IPS DF 4.7 (cell line): ENCODE data around the gene ADCY9.

Source experiments
- DNase-seq: peaks from one replicate; pipeline ENCODE4 v3.0.0-alpha.2; 2013; ENCODE audit warnings: low spot score; ENCODE audit errors: extremely low read depth

ADCY9 gene

GRCh38 chr16:4004206-4004605 lies 112.0 kb downstream of the ADCY9 start:
- DNase-seq = no peak

DNA sequence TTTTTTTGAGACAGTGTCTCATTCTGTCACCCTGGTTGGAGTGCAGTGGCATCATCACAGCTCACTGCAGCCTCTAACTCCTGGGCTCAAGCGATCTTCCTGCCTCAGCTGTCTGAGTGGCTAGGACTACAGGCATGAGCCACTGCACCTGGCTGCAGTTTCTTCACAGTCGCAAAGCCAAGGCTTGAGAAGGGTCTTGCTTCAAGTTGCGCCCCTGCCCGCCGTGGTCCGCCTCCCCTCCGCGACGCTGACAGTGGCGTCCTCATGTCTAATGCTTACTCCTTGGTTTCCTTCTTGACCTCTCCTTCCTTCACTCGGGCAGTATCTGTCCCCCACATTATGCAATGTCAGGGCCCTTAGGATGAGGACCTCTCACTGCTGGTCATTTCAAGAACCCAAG lies 112.7 kb downstream of the ADCY9 start:
- DNase-seq = no peak

DNA sequence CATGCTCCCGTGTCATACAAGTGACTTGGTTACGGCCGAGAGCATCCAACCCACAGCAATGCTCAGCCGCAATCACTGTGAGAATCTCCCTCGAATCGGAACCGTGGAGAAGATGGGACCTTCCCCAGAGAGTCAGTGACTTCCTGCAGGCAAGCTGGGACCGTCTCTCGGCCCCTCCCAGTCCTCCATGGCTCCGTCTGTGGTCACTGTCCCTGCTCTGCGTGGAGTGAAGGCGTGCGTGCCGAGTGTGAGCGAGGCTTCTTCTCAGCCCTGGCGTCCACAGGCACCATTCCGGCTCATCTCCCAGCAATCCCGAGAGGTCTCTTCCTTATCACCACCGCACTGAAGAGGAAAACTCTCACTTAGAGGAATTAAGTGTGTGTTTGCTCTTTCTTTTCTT lies 113.1 kb downstream of the ADCY9 start:
- DNase-seq = no peak

- DNase-seq = no peak
These were observed 114.1 kb downstream of the ADCY9 start for GRCh38 chr16:4002121-4002520.

GRCh38 chr16:3999479-4000325 lies 116.5 kb downstream of the ADCY9 start:
- DNase-seq = no peak

DNA sequence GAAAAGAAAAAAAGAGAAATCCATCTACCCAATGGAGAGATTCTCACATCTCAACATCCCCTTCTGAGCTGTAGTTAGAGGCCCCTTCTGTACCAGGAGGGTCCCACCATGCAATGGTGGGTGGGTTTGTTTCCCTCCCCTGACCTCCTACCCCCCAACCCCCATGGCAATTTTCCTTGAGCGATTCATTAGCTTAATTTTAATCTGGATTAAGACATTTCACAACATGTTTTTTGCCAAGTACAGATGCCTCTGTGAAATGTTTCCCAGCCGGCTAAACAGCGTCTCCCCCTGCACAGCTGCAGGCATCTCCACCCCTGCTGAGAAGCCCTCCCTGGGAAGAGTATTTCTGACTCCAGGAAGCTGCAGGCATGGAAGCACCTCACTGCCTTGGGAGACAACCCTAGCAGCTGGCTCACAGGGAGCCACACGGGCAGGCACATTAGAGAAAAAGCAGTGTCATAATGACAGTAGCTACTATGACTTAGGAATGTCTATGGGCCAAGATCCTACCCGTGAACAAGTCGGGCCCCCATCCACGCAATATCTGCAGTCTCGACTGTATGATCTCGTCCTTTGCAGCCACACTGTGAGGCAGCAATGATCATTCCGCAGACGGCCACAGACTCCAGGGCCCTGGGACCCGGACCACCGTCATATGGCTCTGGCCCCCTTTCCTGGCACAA lies 117.3 kb downstream of the ADCY9 start:
- no peak for DNase-seq

DNA sequence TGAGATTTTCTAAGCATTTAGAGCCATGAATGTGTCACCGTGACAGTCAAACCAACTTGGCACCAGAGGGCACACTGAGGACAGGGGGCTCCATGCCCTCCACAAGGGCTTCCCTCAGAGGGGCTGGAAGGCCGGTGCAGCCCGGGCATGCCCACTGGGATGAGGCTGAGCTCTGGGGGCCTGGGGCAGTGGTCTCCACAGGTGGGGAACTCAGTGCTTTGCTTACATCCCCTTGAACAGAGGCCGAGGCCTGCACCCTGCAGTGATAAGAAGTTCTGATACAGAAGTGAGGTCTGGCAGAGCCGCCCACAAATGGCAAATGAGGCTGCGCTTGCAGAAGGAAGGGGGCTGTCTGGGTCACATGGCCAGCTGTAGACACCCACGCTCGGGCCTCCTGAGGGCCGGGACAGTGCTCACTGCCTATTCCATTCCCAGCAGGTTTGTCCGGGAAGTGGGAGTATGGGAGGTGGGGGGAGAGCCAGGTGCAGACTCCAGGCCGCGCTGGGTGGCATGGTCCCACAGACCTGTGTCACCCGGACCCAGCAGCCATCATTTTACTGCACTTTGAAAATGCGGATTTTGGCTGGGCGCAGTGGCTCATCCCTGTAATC lies 118.9 kb downstream of the ADCY9 start:
- DNase-seq = no peak

- no peak for DNase-seq
These were observed 121.2 kb downstream of the ADCY9 start for GRCh38 chr16:3995001-3995400.

GRCh38 chr16:3993052-3993785 lies 123.0 kb downstream of the ADCY9 start:
- DNase-seq = no peak

DNA sequence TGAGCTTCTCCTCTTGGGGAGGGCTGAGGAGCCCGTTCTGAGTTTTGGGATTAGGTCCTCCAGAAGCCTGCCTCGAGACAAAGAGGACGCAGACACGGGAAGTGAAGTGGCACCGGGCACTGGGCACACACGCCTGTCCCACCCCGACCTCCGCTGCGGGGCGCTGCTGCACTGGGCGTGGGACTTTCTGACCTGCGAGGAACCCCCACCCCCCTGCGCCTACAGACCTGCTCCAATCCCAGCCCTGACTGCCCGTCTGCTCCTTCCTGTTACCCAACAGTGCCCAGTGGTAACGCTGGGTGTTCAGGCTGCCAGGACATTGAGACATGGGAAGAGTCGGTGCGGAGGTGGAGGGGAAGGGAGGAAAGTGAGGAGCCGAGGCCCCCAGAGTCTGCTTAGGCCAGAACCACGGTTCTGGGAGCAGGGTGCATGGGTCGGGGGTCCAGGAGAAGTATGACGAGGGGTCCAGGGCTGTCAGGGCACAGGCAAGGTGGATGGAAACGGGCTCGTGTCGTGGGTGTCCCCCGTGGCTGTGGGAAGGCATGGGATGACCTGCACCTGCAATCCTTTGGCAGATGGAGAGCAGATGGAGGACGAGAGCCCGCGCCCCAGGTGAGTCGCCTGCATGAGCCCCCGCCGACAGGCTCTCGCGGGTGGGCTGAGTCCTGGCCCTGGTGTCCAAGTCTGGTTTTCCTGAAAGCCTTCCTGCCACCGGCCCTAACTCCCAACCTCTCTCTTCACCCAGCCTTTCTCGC lies 123.8 kb downstream of the ADCY9 start:
- no peak for DNase-seq

DNA sequence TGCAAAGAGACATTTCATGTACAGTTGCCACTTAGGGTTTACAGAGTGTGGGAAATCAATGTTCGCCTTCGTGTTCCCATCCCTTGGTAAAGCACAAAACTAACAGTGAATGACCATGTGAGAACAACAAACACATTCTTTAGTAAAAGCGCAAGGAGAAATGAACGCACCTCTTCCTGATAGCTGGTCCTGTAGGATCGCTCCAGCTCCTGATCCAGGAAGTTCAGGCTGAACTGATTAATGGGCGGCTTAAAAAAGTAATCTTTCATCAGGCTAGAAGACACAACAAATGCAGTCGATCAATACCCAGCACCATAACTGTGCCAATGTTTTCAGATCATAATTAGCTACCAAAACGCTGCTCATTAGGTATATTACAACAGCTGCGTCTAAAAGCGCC lies 127.4 kb downstream of the ADCY9 start:
- no peak for DNase-seq

GRCh38 chr16:3988011-3988410 lies 128.2 kb downstream of the ADCY9 start:
- DNase-seq = no peak

DNA sequence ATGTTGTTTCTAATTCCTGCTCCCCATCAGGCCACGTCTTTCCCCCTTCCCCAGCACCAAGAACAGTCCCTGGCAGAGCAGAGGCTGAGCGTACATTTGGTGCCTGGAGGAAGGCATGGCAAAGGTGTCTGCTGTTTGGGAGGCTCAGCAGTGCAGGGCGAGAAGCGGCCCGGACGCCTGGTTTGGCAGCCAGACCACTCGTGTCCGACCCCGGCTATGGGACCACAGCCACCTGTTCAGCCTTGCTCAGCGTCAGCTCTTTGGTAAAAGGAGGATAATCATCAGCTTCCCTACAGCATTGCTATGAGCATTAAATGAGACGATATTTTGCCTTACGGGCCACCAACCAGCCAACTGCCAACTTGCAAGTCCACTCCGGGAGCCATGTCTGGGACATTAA lies 129.0 kb downstream of the ADCY9 start:
- no peak for DNase-seq

GRCh38 chr16:3986235-3986544 lies 130.1 kb downstream of the ADCY9 start:
- no peak for DNase-seq

GRCh38 chr16:3984111-3985060 lies 131.9 kb downstream of the ADCY9 start:
- no peak for DNase-seq

- peak; percentile 53 for DNase-seq
These were observed 133.1 kb downstream of the ADCY9 start for GRCh38 chr16:3983081-3983520.

DNA sequence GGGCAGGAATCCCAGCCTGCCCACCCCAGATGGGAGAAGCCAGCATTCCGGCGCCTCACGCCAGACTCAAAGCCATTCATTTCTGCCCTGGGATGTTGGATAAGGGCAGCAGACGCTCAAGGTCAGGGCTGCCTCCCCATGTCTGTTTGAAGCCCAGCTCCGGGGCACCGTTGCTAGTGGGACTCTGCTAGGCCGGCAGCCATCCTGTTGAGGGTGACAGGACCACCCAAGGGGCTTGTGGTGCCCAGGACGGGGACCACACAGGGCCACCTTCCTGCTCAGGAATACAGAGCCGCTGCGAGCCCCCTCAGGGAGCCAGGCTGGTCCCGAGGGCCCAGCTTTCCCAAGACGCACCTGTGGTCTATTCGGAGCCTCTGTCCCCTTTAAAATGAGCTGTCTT lies 134.0 kb downstream of the ADCY9 start:
- DNase-seq = no peak

DNA sequence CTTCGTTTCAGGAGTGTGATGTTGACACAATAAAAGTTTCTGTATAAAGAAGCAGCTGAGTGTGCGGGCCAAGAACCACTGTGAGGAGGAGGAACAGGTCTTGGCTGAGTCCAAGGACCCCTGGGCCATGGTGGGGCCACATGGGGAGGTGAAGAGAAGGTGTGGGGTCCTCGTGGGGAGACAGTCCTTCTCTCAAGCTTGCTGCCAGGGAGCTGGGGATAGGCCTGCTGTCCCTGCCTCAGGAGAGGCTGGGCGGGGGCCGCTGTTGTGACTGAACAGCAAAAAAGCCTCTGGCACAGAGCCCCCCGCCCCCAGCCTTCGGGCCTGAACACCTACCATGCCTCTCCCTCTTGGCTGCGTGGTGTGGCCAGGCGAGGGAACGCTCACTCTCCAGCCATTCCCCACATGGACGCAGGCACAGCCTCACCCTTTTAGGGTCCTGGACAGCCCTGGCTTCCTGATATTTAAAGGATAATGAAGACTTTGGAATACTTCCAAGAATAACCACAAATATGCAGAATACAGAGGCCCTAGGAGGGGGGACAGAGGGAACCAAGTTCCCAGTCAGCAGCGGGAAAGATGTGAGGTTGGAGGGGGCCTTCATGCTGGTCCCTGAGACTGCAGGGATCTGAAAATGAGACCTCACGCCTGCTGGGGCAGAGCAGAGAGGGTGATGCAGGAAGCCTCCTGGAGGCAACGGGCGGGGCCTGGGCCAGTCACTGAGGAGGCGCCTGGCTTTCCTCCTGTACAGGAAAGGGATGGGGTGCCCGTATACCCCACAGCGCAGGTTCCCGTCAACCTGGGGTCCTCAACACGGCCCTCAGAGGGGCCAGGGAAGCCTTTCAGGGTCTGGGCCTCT lies 135.8 kb downstream of the ADCY9 start:
- DNase-seq = no peak

- DNase-seq = no peak
These were observed 136.7 kb downstream of the ADCY9 start for GRCh38 chr16:3979518-3979917.
